Activated T-cell treated with anti-CD3 and anti-CD28 coated beads for 48 hours (primary cell): ENCODE results near the gene CLECL1.
"Not testable (repeated sequence)": the region's sequence is repeated elsewhere in the genome, so short reads cannot be mapped to it uniquely, and the experiment has no call there.

ENCODE experiments used
- DNase-seq: peaks from one replicate; pipeline ENCODE4 v3.0.0-alpha.2; 2020; ENCODE audit warnings: low read depth

CLECL1 gene

GRCh38 chr12:9719790-9720189 lies 13.1 kb downstream of the CLECL1 start:
- no peak for DNase-seq

GRCh38 chr12:9718968-9719367 lies 13.9 kb downstream of the CLECL1 start:
- no peak for DNase-seq

GRCh38 chr12:9717070-9717925 lies 15.6 kb downstream of the CLECL1 start:
- no peak for DNase-seq

GRCh38 chr12:9713032-9713558 lies 19.8 kb downstream of the CLECL1 start:
- DNase-seq: not testable (repeated sequence)

- DNase-seq: no peak
Measured at GRCh38 chr12:9711664-9712063, 21.2 kb downstream of the CLECL1 start.

- no peak for DNase-seq
Measured at GRCh38 chr12:9710584-9711375, 22.1 kb downstream of the CLECL1 start.

GRCh38 chr12:9708853-9709252 lies 24.0 kb downstream of the CLECL1 start:
- no peak for DNase-seq

GRCh38 chr12:9707864-9708808 lies 24.8 kb downstream of the CLECL1 start:
- peak; percentile 45 for DNase-seq

- DNase-seq: no peak
Measured at GRCh38 chr12:9707356-9707755, 25.5 kb downstream of the CLECL1 start.

GRCh38 chr12:9706086-9706685 lies 26.7 kb downstream of the CLECL1 start:
- no peak for DNase-seq

GRCh38 chr12:9704561-9704960 lies 28.3 kb downstream of the CLECL1 start:
- not testable (repeated sequence) for DNase-seq

- peak; percentile 30 for DNase-seq
Measured at GRCh38 chr12:9702255-9702654, 30.6 kb downstream of the CLECL1 start.

- no peak for DNase-seq
Measured at GRCh38 chr12:9701380-9702154, 31.3 kb downstream of the CLECL1 start.

- no peak for DNase-seq
Measured at GRCh38 chr12:9700606-9700956, 32.3 kb downstream of the CLECL1 start.

- no peak for DNase-seq
Measured at GRCh38 chr12:9699898-9700605, 32.8 kb downstream of the CLECL1 start.

GRCh38 chr12:9699269-9699897 lies 33.5 kb downstream of the CLECL1 start:
- DNase-seq: no peak

- DNase-seq: no peak
Measured at GRCh38 chr12:9698681-9699080, 34.2 kb downstream of the CLECL1 start.

GRCh38 chr12:9697619-9698018 lies 35.3 kb downstream of the CLECL1 start:
- no peak for DNase-seq

GRCh38 chr12:9695661-9696060 lies 37.2 kb downstream of the CLECL1 start:
- DNase-seq: not testable (repeated sequence)
